HPDE6-E6E7 (cell line): ENCODE data around the gene SLC12A8.

ENCODE experiments used
- DNase-seq: peaks from one replicate; pipeline ENCODE4 v3.0.0; 2011; ENCODE audit warnings: missing footprints; ENCODE audit errors: extremely low spot score

The SLC12A8 gene

GRCh38 chr3:125154800-125155269 lies 57.7 kb downstream of the SLC12A8 start:
- no peak for DNase-seq

DNA sequence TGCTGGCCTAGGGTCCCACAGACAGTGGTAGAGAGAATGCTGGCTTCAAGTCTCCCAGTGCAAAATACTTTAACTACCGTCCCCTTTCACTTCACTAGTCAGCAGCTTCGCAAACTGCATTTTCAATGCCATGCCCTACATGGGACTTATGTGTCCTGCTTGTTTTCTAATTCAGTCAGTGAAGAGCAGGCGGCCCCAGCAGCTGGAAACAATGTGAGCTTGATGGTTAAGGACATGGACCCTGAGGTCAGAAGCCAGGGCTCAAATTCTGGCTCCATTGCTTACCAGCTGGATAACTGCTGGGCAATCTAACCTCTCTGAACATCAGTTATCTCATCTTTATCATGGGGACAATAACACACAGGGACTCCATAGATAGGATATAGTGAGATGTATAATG lies 58.4 kb downstream of the SLC12A8 start:
- DNase-seq = no peak

DNA sequence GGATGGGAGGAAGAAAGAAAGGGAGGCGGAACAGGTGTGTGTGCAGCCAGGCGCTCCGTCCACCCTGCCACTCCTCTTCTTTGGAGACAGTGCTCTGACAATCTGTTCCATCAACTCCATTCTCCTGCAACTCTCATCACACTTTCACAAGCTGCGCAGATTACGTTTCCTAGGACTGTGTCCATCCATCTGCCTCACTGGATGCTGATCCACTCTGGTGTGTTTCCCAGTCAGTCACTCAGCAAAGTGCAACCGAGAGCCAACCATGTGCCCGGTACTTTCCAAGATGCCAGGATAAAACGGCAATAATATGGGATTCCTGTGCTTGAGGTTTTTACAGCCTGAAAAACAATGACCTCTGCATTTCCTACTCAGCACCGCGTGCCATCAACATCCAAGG lies 59.6 kb downstream of the SLC12A8 start:
- no peak for DNase-seq

DNA sequence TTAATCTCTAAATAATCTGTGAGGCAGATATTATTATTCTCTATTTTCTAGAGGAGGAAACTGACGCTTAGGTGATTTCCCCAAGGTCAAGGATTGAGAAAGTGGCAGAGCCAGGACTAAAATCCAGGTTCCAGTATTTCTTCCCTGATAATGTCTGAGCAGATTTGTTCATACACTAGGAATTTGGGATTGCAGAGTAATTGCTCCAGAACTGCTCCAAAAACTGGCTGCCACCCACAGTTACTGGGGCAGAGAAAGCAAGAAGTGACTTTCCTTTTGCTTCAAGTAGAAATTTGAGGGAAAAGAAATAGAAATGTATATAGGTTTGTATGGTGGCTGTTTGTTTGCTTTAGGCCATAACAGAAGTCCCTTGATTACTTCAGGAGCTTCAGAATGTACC lies 60.6 kb downstream of the SLC12A8 start:
- no peak for DNase-seq

DNA sequence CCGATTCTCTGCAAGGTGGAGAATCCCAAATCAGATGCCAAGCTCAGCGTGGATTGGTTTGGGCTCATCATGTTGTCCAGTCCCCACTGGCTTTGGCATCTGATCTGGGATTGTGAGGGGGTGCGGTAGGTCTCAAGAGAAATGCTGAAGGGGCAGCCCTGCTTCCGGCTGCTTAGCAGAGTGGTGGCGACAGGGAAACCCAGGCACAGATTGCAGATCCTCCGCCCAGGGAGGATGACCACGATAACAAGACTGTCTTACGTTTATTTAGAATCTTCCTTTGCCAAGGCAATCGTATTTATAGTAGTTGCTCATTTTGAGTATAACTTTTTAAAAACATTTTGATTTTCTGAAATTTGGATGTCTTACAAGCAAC lies 61.1 kb downstream of the SLC12A8 start:
- DNase-seq = no peak

GRCh38 chr3:125150525-125151441 lies 61.8 kb downstream of the SLC12A8 start:
- DNase-seq = peak; percentile 44

- no peak for DNase-seq
Measured at GRCh38 chr3:125149462-125149861, 63.1 kb downstream of the SLC12A8 start.

- DNase-seq = no peak
Measured at GRCh38 chr3:125148836-125149235, 63.7 kb downstream of the SLC12A8 start.

DNA sequence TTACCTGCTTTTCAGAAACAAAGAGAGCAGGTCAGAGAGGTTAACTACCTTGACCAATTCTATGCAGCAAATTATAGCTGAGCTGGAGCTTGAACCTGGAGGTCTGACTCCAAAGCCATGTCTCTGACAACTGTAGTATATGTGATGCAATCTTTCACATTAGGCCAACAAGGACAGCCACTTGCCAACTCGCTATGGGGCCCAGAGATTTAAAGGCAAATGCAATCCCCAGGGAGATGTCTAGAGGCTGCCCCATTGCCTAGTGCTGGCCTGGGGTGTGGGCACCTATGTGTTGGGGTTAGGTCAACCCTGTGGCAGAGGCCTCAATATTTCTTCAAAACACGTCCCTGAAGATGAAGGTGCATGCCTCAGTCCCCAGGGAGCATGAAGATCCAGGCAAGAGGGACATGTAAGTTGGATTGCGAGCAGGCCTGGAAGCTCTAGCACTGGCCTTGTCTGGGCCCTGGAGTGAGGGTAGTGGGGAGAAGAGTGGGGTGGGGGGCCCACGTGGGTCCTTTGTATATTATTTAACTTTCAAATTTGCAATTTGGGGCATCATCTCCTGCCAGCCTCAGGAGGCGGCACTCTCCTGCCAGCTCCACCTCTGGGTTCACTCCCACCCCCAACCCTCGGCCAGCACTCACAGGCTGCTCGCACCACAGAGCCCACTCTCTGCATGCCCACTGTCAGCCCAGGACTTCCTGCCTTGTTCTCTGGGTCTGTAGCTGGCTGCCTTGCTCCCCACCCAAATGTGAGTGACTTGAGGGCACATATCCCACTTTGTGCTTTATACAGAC lies 64.3 kb downstream of the SLC12A8 start:
- no peak for DNase-seq

- no peak for DNase-seq
Measured at GRCh38 chr3:125147491-125147820, 65.1 kb downstream of the SLC12A8 start.

- no peak for DNase-seq
Measured at GRCh38 chr3:125146626-125147490, 65.7 kb downstream of the SLC12A8 start.

DNA sequence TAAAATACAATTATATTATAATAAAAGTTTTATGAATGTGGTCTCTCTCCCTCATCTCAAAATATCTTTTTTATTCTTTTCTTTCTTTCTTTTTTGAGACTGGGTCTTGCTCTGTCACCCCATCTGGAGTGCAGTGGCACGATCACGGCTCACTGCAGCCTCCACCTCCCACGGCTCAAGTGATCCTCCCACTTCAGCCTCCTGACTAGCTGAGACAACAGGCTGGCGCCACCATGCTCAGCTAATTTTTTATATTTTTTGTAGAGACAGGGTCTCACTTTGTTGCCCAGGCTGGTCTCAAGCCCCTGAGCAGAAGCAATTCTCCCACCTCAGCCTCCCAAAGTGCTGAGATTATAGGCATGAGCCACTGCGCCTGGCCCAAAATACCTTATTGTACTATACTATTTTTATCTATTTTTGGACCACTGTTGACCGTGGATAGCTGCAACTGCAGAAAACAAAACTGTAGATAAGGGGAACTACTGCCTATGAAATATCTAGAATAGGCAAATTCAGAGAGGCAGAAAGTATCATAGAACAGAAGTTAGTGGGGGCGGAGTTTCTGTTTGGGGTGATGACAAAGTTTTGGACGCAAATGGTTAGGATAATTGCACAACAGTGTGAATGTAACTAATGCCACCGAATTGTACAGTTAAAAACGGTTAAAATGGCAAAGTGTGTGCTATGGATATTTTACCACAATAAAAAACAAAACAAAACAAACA lies 66.6 kb downstream of the SLC12A8 start:
- DNase-seq = no peak

GRCh38 chr3:125144653-125145314 lies 67.8 kb downstream of the SLC12A8 start:
- DNase-seq = no peak

GRCh38 chr3:125143982-125144652 lies 68.4 kb downstream of the SLC12A8 start:
- no peak for DNase-seq

DNA sequence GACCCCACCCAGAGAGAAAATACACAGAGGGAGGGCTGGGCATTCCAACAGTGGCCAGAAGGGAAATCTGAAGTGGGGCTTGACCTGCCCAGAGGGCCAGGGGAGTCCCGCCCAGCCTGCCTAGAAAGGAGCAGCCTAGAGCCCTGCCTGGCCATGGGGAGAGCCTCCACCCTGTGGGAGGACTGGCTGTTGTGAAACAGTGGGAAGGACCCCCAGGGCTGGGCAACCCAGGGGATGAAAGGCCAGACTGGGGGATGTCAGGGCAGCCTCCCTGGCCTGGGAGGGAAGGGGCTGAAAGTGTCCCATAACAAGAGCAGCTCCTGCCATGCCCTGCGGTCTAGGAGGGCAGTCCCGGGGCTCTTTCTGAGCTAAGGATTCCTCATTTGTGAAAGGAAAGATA lies 69.0 kb downstream of the SLC12A8 start:
- DNase-seq = no peak

GRCh38 chr3:125142940-125143339 lies 69.6 kb downstream of the SLC12A8 start:
- DNase-seq = no peak

GRCh38 chr3:125142420-125142778 lies 70.1 kb downstream of the SLC12A8 start:
- no peak for DNase-seq

- DNase-seq = no peak
Measured at GRCh38 chr3:125141596-125142419, 70.7 kb downstream of the SLC12A8 start.
